NCI-H128 (cell line): ENCODE results near the gene TRAPPC6A.

Experiments
- DNase-seq: peaks from one replicate; lab custom pipeline; 2025; ENCODE audit not compliant: unreplicated experiment; lab: John Stamatoyannopoulos, UW

Gene TRAPPC6A

GRCh38 chr19:45177817-45178261 is at the start of gene TRAPPC6A:
Gene TRAPPC6A (minus strand): TSS chr19:45178237. CDS start chr19:45178218, 19 bp downstream.
- DNase-seq, result no peak

- DNase-seq, result no peak
Measured at GRCh38 chr19:45224645-45225044, 46.6 kb upstream of the TRAPPC6A start.

- no peak for DNase-seq
Measured at GRCh38 chr19:45223879-45224278, 45.8 kb upstream of the TRAPPC6A start.

GRCh38 chr19:45222724-45223123 is 44.7 kb upstream of the TRAPPC6A start:
- DNase-seq, result no peak

GRCh38 chr19:45218911-45219743 is 41.1 kb upstream of the TRAPPC6A start:
- DNase-seq, result no peak

- DNase-seq, result no peak
Measured at GRCh38 chr19:45218426-45218825, 40.4 kb upstream of the TRAPPC6A start.

GRCh38 chr19:45217957-45218334 is 39.9 kb upstream of the TRAPPC6A start:
- DNase-seq, result no peak

GRCh38 chr19:45217193-45217956 is 39.3 kb upstream of the TRAPPC6A start:
- DNase-seq, result no peak

GRCh38 chr19:45216667-45217066 is 38.6 kb upstream of the TRAPPC6A start:
- no peak for DNase-seq

GRCh38 chr19:45215391-45216191 is 37.6 kb upstream of the TRAPPC6A start:
- no peak for DNase-seq

- DNase-seq, result no peak
Measured at GRCh38 chr19:45213031-45213430, 35.0 kb upstream of the TRAPPC6A start.

- DNase-seq, result no peak
Measured at GRCh38 chr19:45211751-45212381, 33.8 kb upstream of the TRAPPC6A start.

- no peak for DNase-seq
Measured at GRCh38 chr19:45206328-45206727, 28.3 kb upstream of the TRAPPC6A start.

- DNase-seq, result no peak
Measured at GRCh38 chr19:45205810-45206209, 27.8 kb upstream of the TRAPPC6A start.

GRCh38 chr19:45202637-45203036 is 24.6 kb upstream of the TRAPPC6A start:
- DNase-seq, result no peak

GRCh38 chr19:45200568-45200967 is 22.5 kb upstream of the TRAPPC6A start:
- DNase-seq, result no peak

- DNase-seq, result no peak
Measured at GRCh38 chr19:45195764-45196163, 17.7 kb upstream of the TRAPPC6A start.

GRCh38 chr19:45191375-45191774 is 13.3 kb upstream of the TRAPPC6A start:
- no peak for DNase-seq

GRCh38 chr19:45189971-45190370 is 11.9 kb upstream of the TRAPPC6A start:
- DNase-seq, result no peak

GRCh38 chr19:45187421-45188100 is 9.5 kb upstream of the TRAPPC6A start:
- DNase-seq, result no peak
